GM18505 (cell line): ENCODE results near the gene CCDC178.

ENCODE experiments used
- ATAC-seq: cut with Tn5 transposase; IDR thresholded peaks from one replicate; pipeline ENCODE4 v1.9.1; 2021; ENCODE audit not compliant: unreplicated experiment
- POLR2A ChIP-seq: IDR thresholded peaks from 4 replicates; pipeline ENCODE4 v1.6.1; 2011; ENCODE audit warnings: borderline replicate concordance; ENCODE audit not compliant: insufficient read depth, insufficient read length; ENCODE audit errors: extremely low read depth

Gene CCDC178

DNA sequence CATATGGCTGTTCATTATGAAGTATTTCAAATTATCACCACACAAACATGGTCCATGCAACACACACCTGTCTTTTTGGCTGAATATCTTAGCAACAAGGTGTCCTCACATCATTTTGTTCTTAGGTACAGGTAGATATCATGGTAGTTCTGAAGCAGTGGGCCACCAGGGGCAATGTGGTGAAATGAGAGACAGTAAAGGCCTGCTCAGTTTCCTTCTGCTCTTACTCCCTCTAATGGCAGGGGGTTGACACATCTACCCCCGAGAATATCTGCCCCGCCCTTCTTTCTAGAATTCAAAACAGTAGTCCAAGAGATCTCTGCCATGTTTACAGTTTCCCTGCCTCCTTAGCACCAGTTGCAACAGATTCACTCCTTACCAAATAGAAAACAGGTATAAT lies 520.7 kb downstream of the CCDC178 start:
- TF ChIP-seq POLR2A = no peak
- peak; percentile 97 for ATAC-seq

DNA sequence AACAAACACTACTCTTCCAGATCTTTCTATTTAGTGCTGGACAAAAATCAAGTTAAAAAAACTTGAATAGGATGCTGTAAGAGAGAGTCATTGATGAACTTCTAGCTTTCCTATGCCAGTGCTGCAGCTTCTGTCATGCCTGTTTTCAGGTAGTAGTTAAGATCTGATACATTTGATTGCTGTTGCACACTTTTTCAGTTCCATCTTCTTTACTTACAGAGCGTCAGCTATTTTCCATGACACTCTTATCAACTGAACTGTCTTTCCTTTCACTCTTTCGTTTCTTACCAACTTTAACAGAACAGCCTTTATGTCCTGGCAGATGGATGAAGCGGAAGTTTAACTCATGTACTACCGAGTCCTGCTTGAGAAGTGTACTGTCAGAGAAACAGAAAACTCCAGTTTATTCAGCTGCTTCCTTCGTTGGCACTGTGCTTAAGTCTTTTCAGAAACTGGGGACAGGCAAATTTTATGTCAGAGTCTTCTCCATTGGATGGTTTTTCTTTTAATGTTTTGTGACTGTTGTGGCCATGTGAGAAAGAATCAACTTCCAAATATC lies 521.8 kb downstream of the CCDC178 start:
- TF ChIP-seq POLR2A = no peak
- no peak for ATAC-seq

GRCh38 chr18:32915516-32915915 lies 525.0 kb downstream of the CCDC178 start:
- no peak for TF ChIP-seq POLR2A
- ATAC-seq = no peak

- no peak for TF ChIP-seq POLR2A
- ATAC-seq = no peak
These were observed 528.7 kb downstream of the CCDC178 start for GRCh38 chr18:32911660-32912284.

DNA sequence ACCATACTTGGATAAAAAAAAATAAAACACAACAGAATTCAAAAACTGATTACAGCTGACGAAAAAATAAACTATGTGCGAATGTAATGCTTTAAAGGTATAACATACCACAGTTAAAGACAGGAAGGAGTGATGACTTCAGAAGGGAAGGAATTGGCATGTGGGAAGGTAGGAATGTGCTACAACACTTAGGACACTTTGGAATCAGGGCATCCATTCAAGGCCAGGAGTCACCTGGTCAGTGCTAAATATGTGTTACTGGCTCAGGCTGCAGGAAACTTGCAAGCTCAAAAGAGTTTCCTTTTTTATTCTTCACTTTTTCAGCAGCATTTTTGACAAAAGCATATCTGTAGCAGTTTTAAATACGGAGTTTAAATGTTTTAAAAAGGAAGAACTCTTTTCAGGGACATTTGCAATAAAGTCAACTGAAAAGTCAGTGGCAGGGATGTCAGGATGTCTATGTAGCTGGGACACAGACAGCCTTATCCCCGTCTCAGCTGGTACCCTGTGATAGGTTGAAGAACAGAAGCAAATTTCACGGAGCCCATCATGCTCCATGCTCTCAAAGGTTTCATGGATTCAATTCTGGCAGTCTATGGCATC lies 529.7 kb downstream of the CCDC178 start:
- no peak for TF ChIP-seq POLR2A
- ATAC-seq = no peak

DNA sequence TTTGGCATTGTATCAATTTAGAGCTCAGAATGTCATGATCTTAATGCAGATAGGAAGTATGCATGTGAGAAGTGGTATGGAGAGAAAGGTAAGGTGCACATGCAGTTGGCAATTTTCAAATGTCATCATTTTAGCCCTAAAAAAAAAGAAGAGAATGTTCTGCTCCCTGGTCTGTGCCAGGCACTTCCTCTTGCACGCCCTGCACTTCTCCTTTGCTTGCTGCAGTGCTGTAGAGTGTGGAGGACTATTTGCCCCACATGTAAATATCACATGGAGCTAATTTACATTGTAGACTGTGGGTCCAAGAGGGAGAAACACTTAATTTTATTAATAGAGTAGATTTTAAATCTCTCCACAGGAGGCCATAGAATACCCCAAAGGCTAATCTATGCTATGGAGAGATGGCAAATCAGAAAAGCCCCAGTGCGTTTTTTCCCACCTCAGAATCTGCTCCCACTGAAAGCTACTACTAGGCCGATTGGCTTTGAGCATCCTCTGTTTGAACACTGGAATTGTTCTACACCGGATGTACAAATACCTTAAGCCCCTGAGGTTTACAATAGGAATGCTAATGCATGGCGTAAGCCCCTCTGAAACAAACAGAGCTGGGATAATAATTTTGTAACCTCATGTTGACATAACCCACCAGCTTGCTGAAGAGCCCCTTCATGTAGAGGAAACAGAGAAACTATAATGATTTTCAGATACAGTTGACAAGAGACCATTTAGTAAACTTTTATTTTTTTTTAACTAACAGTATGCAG lies 530.5 kb downstream of the CCDC178 start:
- TF ChIP-seq POLR2A = no peak
- no peak for ATAC-seq

GRCh38 chr18:32908424-32908805 lies 532.1 kb downstream of the CCDC178 start:
- no peak for ATAC-seq

GRCh38 chr18:32907648-32908423 lies 532.7 kb downstream of the CCDC178 start:
- ATAC-seq = no peak

More at GRCh38 chr18:32908424-32908805, 532.1 kb downstream of the CCDC178 start:
- TF ChIP-seq POLR2A = no peak

DNA sequence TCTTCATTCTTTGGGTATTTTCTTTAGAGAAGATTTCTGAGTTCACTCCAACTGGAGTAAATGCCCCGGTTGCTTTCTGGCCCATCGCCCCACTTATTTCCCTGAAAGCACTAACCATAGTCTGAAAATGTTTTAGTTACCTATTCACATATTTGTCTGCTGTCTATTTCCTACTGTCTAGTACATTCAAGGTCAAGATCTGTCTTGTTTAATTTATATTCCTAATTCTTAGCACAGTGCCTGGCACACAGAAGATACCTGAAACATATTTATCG lies 533.3 kb downstream of the CCDC178 start:
- TF ChIP-seq POLR2A = no peak
- no peak for ATAC-seq

More at GRCh38 chr18:32907648-32908423, 532.7 kb downstream of the CCDC178 start:
- no peak for TF ChIP-seq POLR2A

- no peak for ATAC-seq
- no peak for TF ChIP-seq POLR2A
These were observed 533.8 kb downstream of the CCDC178 start for GRCh38 chr18:32906506-32907310.

DNA sequence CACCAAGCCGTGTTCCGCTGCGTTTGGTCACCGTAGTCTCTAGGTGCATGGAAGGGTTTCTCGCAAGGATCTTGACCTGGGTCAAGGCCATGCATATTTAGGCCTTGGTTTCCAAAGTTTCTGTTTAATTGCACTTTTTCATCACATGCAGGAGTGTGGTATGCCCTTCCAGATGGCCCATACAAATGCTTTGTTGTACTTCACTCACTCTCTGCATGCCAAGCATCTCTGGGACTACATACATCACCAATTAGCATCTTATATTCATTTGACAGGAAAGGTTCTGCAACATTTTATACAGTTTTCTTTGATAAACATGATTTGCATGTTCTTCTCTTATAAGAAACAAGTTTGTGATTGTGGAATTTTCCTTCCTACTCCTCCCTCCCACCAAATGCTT lies 534.9 kb downstream of the CCDC178 start:
- TF ChIP-seq POLR2A = no peak
- no peak for ATAC-seq

- TF ChIP-seq POLR2A = no peak
- no peak for ATAC-seq
These were observed 537.8 kb downstream of the CCDC178 start for GRCh38 chr18:32902568-32903330.

GRCh38 chr18:32899819-32900218 lies 540.7 kb downstream of the CCDC178 start:
- no peak for ATAC-seq

More at GRCh38 chr18:32899819-32900218, 540.7 kb downstream of the CCDC178 start:
- no peak for TF ChIP-seq POLR2A
